Glomerular visceral epithelial cell (primary cell): Measurements from ENCODE around the gene TNS3.
A peak's percentile ranks its signal among the peaks of the same experiment; 100 is the strongest.

ENCODE experiments used
- DNase-seq: peaks from one replicate; pipeline ENCODE4 v3.0.0-alpha.2; 2016; ENCODE audit errors: extremely low spot score

Gene TNS3

GRCh38 chr7:47507522-47507921, 74.4 kb downstream of the TNS3 start:
- DNase-seq, result no peak

GRCh38 chr7:47506382-47507339, 75.2 kb downstream of the TNS3 start:
- DNase-seq, result no peak

GRCh38 chr7:47505312-47506007, 76.5 kb downstream of the TNS3 start:
- no peak for DNase-seq

- DNase-seq, result no peak
Measured at GRCh38 chr7:47504551-47505311, 77.2 kb downstream of the TNS3 start.

- DNase-seq, result peak; percentile 24
Measured at GRCh38 chr7:47503281-47503680, 78.6 kb downstream of the TNS3 start.

GRCh38 chr7:47502240-47502877, 79.6 kb downstream of the TNS3 start:
- DNase-seq, result no peak

GRCh38 chr7:47501406-47501805, 80.5 kb downstream of the TNS3 start:
- peak; percentile 83 for DNase-seq

GRCh38 chr7:47500103-47500563, 81.8 kb downstream of the TNS3 start:
- peak; percentile 58 for DNase-seq

GRCh38 chr7:47498229-47499056, 83.5 kb downstream of the TNS3 start:
- no peak for DNase-seq

- no peak for DNase-seq
Measured at GRCh38 chr7:47497367-47498096, 84.4 kb downstream of the TNS3 start.

GRCh38 chr7:47496666-47497065, 85.2 kb downstream of the TNS3 start:
- no peak for DNase-seq

GRCh38 chr7:47496056-47496665, 85.8 kb downstream of the TNS3 start:
- DNase-seq, result no peak

GRCh38 chr7:47493976-47494911, 87.7 kb downstream of the TNS3 start:
- DNase-seq, result no peak

- no peak for DNase-seq
Measured at GRCh38 chr7:47492716-47493325, 89.1 kb downstream of the TNS3 start.

- no peak for DNase-seq
Measured at GRCh38 chr7:47490501-47491265, 91.2 kb downstream of the TNS3 start.

- DNase-seq, result no peak
Measured at GRCh38 chr7:47489624-47490023, 92.3 kb downstream of the TNS3 start.

GRCh38 chr7:47488969-47489342, 93.0 kb downstream of the TNS3 start:
- DNase-seq, result no peak
